Measurements from ENCODE around the gene PRKN.

DNA sequence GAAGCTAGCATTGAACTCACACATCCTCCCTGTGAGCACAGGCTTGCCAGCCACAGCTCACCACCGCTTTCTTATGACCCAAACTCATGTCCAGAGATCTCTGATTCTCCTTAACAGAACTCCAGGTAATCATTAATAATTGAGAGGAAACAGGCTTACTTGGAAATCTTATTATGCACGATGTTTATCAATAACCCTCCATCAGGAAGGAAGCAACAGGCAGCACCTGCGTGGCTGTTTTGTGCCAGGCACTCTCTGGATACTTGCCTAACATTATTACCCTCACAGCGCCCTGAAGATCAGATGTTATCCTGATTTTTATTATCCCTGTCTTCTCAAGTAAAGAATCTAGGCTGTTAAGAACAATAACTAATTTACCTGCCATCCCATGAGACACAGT lies 306.6 kb downstream of the PRKN start:
- TF ChIP-seq CTCF (IDR thresholded peaks at IDR 0.05) = no peak
- no peak for TF ChIP-seq ZFX (IDR thresholded peaks at IDR 0.05; ENCODE audit: borderline replicate concordance)

All from 22Rv1 (cell line).